Measurements from ENCODE around the gene NAA40.

- TF ChIP-seq CTCF (IDR thresholded peaks at IDR 0.05; ENCODE audit: insufficient read depth, low read length) (no peak), POLR2AphosphoS5 (IDR thresholded peaks at IDR 0.05; ENCODE audit: low read depth) (no peak), REST (IDR thresholded peaks at IDR 0.05; ENCODE audit: insufficient replicate concordance, low read depth) (no peak)
These were observed 67.6 kb downstream of the NAA40 start for GRCh38 chr11:64006398-64006797.

Measured in HL-60 (cell line).